GM12873 (cell line): ENCODE results near the gene ZBTB26.

Experiments
- TF ChIP-seq, protein P1 (sequence below): IDR thresholded peaks from 2 replicates; pipeline ENCODE4 v1.5.1; 2012; ENCODE audit warnings: low read depth, mild to moderate bottlenecking, moderate library complexity, low read length, control low read depth; ENCODE audit not compliant: insufficient read depth; ENCODE audit errors: missing control alignments

ZBTB26 gene

GRCh38 chr9:122923947-122924346 lies 7.4 kb downstream of the ZBTB26 start:
- TF ChIP-seq, protein P1, sequence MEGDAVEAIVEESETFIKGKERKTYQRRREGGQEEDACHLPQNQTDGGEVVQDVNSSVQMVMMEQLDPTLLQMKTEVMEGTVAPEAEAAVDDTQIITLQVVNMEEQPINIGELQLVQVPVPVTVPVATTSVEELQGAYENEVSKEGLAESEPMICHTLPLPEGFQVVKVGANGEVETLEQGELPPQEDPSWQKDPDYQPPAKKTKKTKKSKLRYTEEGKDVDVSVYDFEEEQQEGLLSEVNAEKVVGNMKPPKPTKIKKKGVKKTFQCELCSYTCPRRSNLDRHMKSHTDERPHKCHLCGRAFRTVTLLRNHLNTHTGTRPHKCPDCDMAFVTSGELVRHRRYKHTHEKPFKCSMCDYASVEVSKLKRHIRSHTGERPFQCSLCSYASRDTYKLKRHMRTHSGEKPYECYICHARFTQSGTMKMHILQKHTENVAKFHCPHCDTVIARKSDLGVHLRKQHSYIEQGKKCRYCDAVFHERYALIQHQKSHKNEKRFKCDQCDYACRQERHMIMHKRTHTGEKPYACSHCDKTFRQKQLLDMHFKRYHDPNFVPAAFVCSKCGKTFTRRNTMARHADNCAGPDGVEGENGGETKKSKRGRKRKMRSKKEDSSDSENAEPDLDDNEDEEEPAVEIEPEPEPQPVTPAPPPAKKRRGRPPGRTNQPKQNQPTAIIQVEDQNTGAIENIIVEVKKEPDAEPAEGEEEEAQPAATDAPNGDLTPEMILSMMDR = no peak

- TF ChIP-seq, protein P1 = no peak
Measured at GRCh38 chr9:122922713-122923112, 8.6 kb downstream of the ZBTB26 start.

GRCh38 chr9:122918310-122918709 lies 13.0 kb downstream of the ZBTB26 start:
- TF ChIP-seq, protein P1 = no peak

GRCh38 chr9:122912964-122913673 lies 18.2 kb downstream of the ZBTB26 start, which contains the start of gene ZBTB6:
ZBTB6 (minus strand) TSS chr9:122913323; CDS start chr9:122912072, 1,251 bp downstream.
- TF ChIP-seq, protein P1 = no peak

DNA sequence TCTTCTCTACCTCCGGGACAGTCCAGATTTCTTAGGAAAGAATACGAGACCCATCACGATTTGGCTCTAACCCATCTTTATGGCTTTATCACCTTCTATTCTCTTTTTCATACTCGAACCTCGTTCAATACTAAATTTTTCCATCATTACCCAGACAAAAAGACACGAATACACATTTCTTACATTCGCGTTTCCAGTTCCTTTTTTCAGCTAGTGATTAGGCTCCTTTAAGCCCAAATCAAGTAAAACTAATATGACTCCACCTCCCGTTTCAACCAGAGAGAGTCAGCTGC lies 18.7 kb downstream of the ZBTB26 start:
- TF ChIP-seq, protein P1 = peak; percentile 9

DNA sequence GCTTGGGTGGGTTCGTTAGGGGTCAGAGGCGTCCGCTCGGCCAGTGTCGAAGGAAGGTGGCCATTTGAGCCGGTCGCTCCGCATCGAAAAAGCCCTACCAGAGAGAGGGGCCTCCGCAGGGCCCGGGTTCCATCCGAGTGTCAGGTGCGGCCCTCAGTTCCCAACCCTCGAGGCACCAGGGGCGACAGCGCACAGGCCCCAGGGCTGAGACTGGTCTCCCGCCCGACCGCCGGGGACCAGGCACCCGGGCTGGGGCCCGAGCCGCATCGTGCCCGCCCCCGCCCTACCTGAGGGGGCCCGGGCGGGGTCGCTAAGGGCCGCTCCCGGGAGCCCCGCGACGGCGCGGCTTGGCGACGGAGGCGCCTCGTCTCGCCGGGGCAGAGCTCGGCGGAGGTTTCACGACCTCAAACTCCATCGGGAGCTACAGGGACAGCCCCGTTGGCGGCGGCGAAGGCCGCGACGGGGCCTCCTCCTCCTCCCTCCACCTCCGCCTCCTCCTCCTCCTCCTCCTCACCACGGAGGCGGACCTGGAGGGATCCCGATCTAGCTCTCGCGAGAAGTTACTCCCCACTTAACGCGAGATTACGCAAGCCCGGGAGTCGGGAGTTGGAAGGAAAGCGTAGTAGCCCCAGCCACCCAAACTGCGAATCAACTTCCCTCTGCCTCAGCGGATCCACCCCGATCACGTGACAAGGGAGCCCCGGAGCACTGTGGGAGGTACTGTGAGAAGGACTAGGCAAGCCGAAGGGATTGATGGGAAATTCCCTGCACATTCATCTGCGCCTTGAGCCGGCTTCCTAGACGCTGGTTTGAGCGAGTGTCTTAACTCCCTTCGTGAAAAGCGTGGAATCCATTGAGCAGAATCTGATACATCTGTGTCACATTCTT lies 26.2 kb downstream of the ZBTB26 start, which contains the start of gene RC3H2:
TSS of gene RC3H2 (minus strand) at position 537 of the 888 bp plus-strand sequence. CDS start 7,850 bp downstream, outside the sequence.
- TF ChIP-seq, protein P1 = no peak

GRCh38 chr9:122904466-122904822 lies 26.9 kb downstream of the ZBTB26 start:
- TF ChIP-seq, protein P1 = no peak
